Panc1 (cell line): Measurements from ENCODE around the gene PHACTR2.

Source experiments
- POLR2AphosphoS5 ChIP-seq: IDR thresholded peaks from 2 replicates; pipeline ENCODE4 v1.6.1; 2012; ENCODE audit warnings: mild to moderate bottlenecking, low read depth, low read length, moderate library complexity
- SIN3A ChIP-seq: IDR thresholded peaks from 2 replicates; pipeline ENCODE4 v1.6.1; 2012; ENCODE audit warnings: low read depth, mild to moderate bottlenecking, low read length, moderate library complexity, borderline replicate concordance; ENCODE audit not compliant: insufficient read depth
- TF ChIP-seq, protein P1 (sequence below): fragments of 450-650 bp; IDR thresholded peaks from 2 replicates; pipeline ENCODE4 v1.5.1; 2017; ENCODE audit warnings: mild to moderate bottlenecking
- TF ChIP-seq, protein P2 (sequence below), 2 experiments: IDR thresholded peaks; 2 replicates each; pipeline ENCODE4 v1.6.1; 2011 to 2012; ENCODE audit warnings: low read depth in 2 of 2, control low read depth in 1 of 2, low read length in 1 of 2, mild to moderate bottlenecking in 1 of 2, moderate library complexity in 1 of 2; ENCODE audit not compliant: insufficient read depth in 1 of 2

DNA sequence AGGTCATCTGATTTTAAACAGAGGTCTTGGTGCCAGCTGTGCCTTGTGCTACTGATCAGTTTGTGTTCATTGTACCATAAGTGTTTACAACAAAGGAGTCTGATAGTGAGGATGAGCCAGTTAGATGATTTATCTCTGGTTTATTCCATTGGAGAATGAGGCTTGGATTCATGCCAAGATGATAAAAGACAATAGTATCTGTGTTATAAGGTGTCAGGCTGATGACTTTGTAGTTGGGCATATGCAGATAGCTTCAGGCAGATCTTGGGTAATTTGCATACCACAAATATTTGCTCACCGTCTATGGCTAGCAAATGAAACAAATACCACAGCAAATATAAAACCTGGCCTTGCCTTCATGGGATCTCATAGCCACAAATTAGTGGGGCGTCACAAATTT is 43.3 kb upstream of the PHACTR2 start:
- TF ChIP-seq, protein P1, sequence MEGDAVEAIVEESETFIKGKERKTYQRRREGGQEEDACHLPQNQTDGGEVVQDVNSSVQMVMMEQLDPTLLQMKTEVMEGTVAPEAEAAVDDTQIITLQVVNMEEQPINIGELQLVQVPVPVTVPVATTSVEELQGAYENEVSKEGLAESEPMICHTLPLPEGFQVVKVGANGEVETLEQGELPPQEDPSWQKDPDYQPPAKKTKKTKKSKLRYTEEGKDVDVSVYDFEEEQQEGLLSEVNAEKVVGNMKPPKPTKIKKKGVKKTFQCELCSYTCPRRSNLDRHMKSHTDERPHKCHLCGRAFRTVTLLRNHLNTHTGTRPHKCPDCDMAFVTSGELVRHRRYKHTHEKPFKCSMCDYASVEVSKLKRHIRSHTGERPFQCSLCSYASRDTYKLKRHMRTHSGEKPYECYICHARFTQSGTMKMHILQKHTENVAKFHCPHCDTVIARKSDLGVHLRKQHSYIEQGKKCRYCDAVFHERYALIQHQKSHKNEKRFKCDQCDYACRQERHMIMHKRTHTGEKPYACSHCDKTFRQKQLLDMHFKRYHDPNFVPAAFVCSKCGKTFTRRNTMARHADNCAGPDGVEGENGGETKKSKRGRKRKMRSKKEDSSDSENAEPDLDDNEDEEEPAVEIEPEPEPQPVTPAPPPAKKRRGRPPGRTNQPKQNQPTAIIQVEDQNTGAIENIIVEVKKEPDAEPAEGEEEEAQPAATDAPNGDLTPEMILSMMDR = no peak
- TF ChIP-seq, protein P2, sequence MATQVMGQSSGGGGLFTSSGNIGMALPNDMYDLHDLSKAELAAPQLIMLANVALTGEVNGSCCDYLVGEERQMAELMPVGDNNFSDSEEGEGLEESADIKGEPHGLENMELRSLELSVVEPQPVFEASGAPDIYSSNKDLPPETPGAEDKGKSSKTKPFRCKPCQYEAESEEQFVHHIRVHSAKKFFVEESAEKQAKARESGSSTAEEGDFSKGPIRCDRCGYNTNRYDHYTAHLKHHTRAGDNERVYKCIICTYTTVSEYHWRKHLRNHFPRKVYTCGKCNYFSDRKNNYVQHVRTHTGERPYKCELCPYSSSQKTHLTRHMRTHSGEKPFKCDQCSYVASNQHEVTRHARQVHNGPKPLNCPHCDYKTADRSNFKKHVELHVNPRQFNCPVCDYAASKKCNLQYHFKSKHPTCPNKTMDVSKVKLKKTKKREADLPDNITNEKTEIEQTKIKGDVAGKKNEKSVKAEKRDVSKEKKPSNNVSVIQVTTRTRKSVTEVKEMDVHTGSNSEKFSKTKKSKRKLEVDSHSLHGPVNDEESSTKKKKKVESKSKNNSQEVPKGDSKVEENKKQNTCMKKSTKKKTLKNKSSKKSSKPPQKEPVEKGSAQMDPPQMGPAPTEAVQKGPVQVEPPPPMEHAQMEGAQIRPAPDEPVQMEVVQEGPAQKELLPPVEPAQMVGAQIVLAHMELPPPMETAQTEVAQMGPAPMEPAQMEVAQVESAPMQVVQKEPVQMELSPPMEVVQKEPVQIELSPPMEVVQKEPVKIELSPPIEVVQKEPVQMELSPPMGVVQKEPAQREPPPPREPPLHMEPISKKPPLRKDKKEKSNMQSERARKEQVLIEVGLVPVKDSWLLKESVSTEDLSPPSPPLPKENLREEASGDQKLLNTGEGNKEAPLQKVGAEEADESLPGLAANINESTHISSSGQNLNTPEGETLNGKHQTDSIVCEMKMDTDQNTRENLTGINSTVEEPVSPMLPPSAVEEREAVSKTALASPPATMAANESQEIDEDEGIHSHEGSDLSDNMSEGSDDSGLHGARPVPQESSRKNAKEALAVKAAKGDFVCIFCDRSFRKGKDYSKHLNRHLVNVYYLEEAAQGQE (IDR thresholded peaks at IDR 0.05; ENCODE audit: insufficient read depth in 1 of 2, low read depth in 2 of 2, low read length in 1 of 2) = no peak
- TF ChIP-seq POLR2AphosphoS5 (no peak), SIN3A (no peak)
